Mucosa of descending colon (tissue), 3 donors: ENCODE data around the gene PRR33. TPM values are rescaled to one million over a fixed set of nuclear protein-coding genes. Genes with fewer than 3 reads are reported as not detected.
A peak's percentile ranks its signal among the peaks of the same experiment; 100 is the strongest.

Experiments
- ATAC-seq: fragments of 200-7000 bp; cut with Tn5 transposase; one replicate; pipeline ENCODE4 v1.9.1; 2020; ENCODE audit warnings: mild to moderate bottlenecking, moderate library complexity
- DNase-seq, 3 donors: peaks; one replicate each; pipeline ENCODE4 v3.0.0-alpha.2; 2020
- H3K36me3 ChIP-seq: fragments of 200-600 bp; one replicate; pipeline ENCODE4 v1.8.0; 2021; ENCODE audit warnings: low read depth, mild to moderate bottlenecking
- H3K4me1 ChIP-seq: fragments of 200-600 bp; one replicate; pipeline ENCODE4 v1.8.0; 2021; ENCODE audit warnings: low read depth, mild to moderate bottlenecking
- H3K4me3 ChIP-seq: fragments of 200-600 bp; one replicate; pipeline ENCODE4 v1.8.0; 2021; ENCODE audit warnings: mild to moderate bottlenecking
- H3K9me3 ChIP-seq: fragments of 200-600 bp; one replicate; pipeline ENCODE4 v1.8.0; 2021; ENCODE audit warnings: mild to moderate bottlenecking
- intact Hi-C, 2 donors: fragments of 100-400 bp; cut with DNase I in 1 of 2; cut with micrococcal nuclease in 1 of 2; formaldehyde crosslinking; loops; one replicate each; pipeline versions ENCODE4 v1.11.0 to v1.11.1; 2022; cut with DNase I, micrococcal nuclease
- total RNA-seq, 3 donors: library from RNA; stranded (reverse); fragmentation: NEBNext Ultra II Directional in 2 of 3; extraction: Animal tissue kit (Norgen Biotek cat#: 25700) in 2 of 3; gene quantifications; one replicate each; pipeline versions ENCODE4 v1.2.1 to v1.2.4, GENCODE V29; 2021 to 2023
- TF ChIP-seq, protein P1 (sequence below): fragments of 200-600 bp; IDR thresholded peaks from one replicate; pipeline ENCODE4 v1.8.0; 2022; ENCODE audit warnings: antibody characterized with exemption, mild to moderate bottlenecking
- donor health status: DM: no; HTN: no; CAD: no; lungs with moderate emphysema.
- donor health status: DM: no; HTN: no; CAD: no.
- donor health status: DM: no; HTN: yes; CAD: no.

The PRR33 gene
- total RNA-seq, 3 donors from 2014 or later: not detected

DNA sequence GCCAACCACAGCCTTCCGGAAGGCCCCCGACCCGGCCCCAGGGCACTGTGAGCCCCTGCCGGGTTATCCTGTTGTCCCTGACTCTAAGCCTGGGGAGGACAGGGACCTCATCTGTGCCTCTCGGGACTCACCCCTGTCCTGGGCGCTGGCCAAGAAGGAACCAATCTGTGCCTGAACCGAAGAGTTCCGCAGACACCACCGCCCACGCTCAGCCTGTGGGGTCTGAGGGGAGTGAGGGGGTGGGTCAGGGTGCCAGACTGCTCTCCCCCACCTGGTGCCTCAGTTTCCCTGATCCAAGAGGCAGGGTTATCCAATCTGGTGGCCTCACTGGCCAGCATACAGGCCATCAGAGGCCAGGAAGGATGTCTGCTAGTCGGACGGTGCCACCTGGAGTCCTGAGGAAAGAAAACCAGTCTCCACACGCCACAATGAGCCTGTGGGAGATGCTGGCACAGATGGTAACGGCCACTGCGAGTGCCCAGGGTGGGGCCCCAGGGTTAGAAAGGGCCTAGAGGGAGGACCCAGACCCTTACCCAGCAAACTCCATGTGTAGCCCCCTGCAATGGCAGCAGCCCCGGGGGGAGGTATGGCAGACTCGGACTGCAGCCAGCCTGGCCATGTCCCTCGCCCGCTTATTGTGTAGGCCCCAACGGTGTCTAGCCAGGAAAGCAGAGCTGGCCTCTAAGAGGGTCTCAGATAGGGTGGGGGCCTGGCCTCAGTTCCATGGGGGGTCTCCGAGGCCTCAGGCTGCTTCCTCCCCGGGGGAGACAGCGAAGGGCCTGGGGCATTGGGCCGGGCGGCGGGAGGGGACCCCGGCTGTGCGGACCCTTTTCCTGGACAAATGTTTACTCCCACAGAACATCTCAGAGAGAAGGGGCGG lies 27.0 kb upstream of the PRR33 start:
- Histone ChIP-seq H3K36me3 (no peaks in the 10 kb centered on the region), H3K4me3 (no peak overlapping the region), H3K9me3 (no peaks in the 10 kb centered on the region), H3K4me1 (no peaks in the 10 kb centered on the region)
- TF ChIP-seq, protein P1, sequence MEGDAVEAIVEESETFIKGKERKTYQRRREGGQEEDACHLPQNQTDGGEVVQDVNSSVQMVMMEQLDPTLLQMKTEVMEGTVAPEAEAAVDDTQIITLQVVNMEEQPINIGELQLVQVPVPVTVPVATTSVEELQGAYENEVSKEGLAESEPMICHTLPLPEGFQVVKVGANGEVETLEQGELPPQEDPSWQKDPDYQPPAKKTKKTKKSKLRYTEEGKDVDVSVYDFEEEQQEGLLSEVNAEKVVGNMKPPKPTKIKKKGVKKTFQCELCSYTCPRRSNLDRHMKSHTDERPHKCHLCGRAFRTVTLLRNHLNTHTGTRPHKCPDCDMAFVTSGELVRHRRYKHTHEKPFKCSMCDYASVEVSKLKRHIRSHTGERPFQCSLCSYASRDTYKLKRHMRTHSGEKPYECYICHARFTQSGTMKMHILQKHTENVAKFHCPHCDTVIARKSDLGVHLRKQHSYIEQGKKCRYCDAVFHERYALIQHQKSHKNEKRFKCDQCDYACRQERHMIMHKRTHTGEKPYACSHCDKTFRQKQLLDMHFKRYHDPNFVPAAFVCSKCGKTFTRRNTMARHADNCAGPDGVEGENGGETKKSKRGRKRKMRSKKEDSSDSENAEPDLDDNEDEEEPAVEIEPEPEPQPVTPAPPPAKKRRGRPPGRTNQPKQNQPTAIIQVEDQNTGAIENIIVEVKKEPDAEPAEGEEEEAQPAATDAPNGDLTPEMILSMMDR: no peak
- DNase-seq (no peak), ATAC-seq (no peak)
- intact Hi-C loops: no loop called here

DNA sequence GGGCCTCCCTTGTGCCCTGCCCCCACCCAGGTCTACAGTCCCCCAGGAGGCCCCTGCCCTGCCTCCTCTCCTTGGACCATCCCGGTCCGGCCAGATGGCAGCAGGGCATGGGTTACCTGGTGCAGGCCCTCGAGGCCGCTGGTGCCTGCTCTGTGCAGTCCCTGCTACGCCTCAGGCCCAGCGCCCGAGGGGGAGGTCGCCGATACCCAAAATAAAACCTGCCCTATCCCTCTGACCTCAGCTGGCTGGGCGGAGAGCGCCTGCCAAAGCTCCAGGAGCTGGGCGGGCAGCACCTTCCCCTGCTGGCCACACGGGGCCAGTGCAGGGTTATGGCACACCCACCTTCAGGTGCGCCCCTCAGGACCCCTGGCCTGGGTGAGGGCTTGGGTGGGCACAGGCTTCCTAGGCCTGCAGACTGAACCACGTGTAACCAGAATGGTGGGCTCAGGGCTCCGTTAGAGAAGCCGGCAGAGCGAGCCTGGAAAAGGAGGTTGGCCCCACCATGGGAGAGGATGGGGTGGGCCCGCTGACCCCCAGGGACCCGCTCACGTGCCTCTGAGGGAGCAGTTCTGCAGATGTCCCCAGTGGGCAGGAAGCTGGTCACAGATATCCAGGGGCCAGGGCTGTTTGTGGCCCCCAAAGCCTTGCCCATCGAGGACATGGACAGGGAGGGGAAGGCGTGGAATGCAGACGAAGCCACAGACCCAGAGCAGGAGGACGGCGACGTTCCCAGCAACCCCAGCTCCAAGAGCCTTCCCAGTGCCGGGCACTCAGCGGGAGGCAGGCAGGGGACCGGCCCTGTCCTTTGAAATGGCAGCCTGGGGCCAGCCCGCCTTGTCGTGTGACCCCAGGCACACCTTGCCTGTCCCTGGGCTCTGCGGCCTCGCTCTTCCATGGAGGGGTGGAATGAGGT lies 26.1 kb upstream of the PRR33 start:
- Histone ChIP-seq H3K9me3 (no peaks in the 10 kb centered on the region), H3K4me3 (no peak overlapping the region), H3K4me1 (no peaks in the 10 kb centered on the region), H3K36me3 (no peaks in the 10 kb centered on the region)
- TF ChIP-seq, protein P1: peak; percentile 20
- ATAC-seq (peak; percentile 42), DNase-seq (peak in 1 of 3 donors; percentile 51)
- intact Hi-C loops: loop anchor here in 1 of 2 donors (2.0 kb wide), 1 partner anchor 25 kb away; no protein-coding TSS in a partner anchor

- H3K4me3 ChIP-seq: no peak overlapping the region
- ATAC-seq: peak; percentile 25
- no peak for DNase-seq
- H3K36me3 ChIP-seq: no peaks in the 10 kb centered on the region
- H3K4me1 ChIP-seq: no peaks in the 10 kb centered on the region
- TF ChIP-seq, protein P1: no peak
- intact Hi-C loops: loop anchor here (1.0 to 2.0 kb wide), 2 partner anchors 24 kb away; no protein-coding TSS in a partner anchor
- no peaks in the 10 kb centered on the region for H3K9me3 ChIP-seq
Observed at GRCh38 chr11:1916986-1917522, 25.4 kb upstream of the PRR33 start.

DNA sequence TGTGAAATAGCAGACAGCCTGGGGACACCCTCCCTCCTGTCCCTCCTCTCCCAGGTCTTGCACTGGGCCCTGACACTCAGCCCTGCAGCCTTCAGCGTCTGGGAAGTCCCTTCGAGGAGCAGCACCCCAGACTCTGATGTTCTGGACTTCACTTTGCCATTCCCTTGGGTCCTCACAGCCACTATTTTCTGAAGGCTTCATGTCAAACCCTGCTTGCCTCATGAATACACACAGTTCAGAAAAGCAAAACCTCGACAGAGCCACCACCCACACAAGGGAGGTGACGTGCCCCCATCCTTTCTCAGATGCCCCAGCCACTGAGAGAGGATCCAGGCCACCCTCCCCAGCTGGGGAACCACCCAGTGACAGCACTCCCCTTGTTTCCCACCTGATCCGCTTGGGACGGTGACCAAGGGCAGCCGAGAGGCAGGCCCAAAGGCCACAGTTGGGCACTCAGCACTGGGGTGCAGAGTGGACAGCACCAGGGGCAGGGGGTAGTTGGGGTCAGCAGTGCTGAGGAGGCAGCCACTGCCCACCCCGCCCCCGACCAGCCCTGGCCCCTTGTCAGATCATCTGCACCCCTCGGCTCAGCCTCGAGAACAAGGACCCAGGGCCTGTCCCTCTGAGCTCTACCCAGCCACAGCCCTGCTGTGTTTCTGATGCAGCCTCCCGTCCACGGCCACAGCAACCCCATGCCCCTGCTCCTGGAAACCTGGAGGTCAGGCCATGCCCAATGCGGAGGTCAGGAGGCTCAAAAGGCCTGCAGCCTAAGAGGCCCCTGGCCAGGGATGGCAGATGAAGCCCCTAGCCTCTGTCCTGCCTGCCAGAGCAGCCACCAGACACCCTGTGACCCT lies 24.7 kb upstream of the PRR33 start:
- H3K4me1 ChIP-seq: no peaks in the 10 kb centered on the region
- no peaks in the 10 kb centered on the region for H3K9me3 ChIP-seq
- DNase-seq: no peak
- intact Hi-C loops: loop anchor here (1.0 to 2.0 kb wide), 2 partner anchors 23 to 24 kb away; no protein-coding TSS in a partner anchor
- no peak for ATAC-seq
- H3K36me3 ChIP-seq: no peaks in the 10 kb centered on the region
- H3K4me3 ChIP-seq: no peak overlapping the region
- TF ChIP-seq, protein P1: no peak

DNA sequence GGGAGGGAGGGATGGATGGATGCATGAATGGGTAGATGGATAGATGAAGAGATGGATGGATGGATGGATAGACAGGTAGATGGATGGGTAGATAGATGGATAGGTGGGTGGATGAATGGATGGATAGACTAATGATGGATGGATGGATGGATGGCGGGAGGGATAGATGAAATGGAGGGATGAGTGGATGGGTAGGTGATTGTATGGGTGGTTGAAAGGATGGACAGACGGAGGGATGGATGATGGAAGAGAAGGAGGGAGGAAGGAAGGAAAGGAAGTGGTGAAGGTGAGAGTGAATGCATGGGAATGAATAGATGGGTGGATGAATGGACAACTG lies 24.1 kb upstream of the PRR33 start:
- no peaks in the 10 kb centered on the region for H3K36me3 ChIP-seq
- TF ChIP-seq, protein P1: no peak
- DNase-seq: no peak
- ATAC-seq: no peak
- no peaks in the 10 kb centered on the region for H3K9me3 ChIP-seq
- H3K4me3 ChIP-seq: no peak overlapping the region
- intact Hi-C loops: loop anchor here (1.0 to 2.0 kb wide), 2 partner anchors 22 to 23 kb away; no protein-coding TSS in a partner anchor
- H3K4me1 ChIP-seq: no peaks in the 10 kb centered on the region
